Lower lobe of right lung (tissue), 2 donors: Measurements from ENCODE around the gene KCNIP3. TPM values are rescaled to one million over a fixed set of nuclear protein-coding genes. Genes with fewer than 3 reads are reported as not detected.

Experiments used
- ATAC-seq, 2 donors: fragments of 200-7000 bp; cut with Tn5 transposase; one replicate each; pipeline ENCODE4 v1.9.1; 2020 to 2022; ENCODE audit warnings: mild to moderate bottlenecking in 2 of 2, moderate library complexity in 2 of 2
- DNase-seq: peaks from one replicate; pipeline ENCODE4 v3.0.0-alpha.2; 2020
- H3K27ac ChIP-seq: fragments of 200-600 bp; one replicate; pipeline ENCODE4 v1.8.0; 2022
- H3K27me3 ChIP-seq: fragments of 200-600 bp; one replicate; pipeline ENCODE4 v1.8.0; 2022; ENCODE audit warnings: low read depth
- H3K36me3 ChIP-seq: fragments of 200-600 bp; one replicate; pipeline ENCODE4 v1.8.0; 2022; ENCODE audit warnings: mild to moderate bottlenecking
- H3K4me1 ChIP-seq: fragments of 200-600 bp; one replicate; pipeline ENCODE4 v1.8.0; 2022
- H3K4me3 ChIP-seq: fragments of 200-600 bp; one replicate; pipeline ENCODE4 v1.8.0; 2022; ENCODE audit warnings: mild to moderate bottlenecking
- H3K9me3 ChIP-seq: fragments of 200-600 bp; one replicate; pipeline ENCODE4 v1.8.0; 2022
- intact Hi-C: fragments of 100-400 bp; cut with DNase I; formaldehyde crosslinking; loops from one replicate; pipeline ENCODE4 v1.11.0; 2022
- total RNA-seq: library from RNA; stranded (reverse); fragmentation: NEBNext Ultra II Directional; extraction: Animal tissue kit (Norgen Biotek cat#: 25700); gene quantifications from one replicate; pipeline ENCODE4 v1.2.1, GENCODE V29; 2021
- TF ChIP-seq, protein P1 (sequence below): fragments of 200-600 bp; IDR thresholded peaks from one replicate; pipeline ENCODE4 v1.8.0; 2022; ENCODE audit warnings: antibody characterized with exemption, mild to moderate bottlenecking
- donor health status: DM: no; HTN: yes; CAD: no; lungs with severe emphysema.

KCNIP3 gene
- total RNA-seq, 1 donor from 2014 or later, result 2.6 TPM

DNA sequence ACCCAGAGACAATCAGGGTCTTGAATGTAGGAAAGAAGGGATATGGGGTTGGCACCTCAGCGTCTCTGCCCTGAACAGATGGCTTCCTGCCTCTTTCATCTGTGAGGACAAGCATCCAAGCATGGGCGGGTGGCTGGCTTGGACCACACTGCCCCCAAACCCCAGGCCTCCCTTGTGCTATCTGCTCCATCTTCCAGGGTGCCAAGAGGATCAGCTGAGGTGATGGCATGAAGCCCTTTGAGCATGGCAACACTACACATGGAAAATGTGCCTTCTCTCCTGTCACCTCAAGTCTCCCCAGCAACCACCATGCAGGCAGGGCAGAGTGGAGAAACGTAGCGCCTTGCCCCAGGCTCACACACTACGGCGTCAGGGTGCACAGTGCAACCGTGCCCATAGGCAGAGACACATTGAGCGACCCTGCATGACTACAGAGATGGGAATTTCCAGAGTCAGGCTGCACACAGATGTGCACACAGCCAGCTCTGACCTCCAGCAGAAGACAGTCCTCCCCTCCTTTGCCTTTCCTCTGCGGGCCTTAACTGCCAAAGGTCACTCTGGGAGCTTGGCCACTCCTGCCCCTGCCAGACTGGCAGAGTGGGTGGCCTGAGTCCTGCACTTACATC is 1.5 kb downstream of the KCNIP3 start:
- DNase-seq (no peak), ATAC-seq (no peak)
- H3K4me3 ChIP-seq, result no peak overlapping the region
- H3K36me3 ChIP-seq, result no peaks in the 10 kb centered on the region
- H3K4me1 ChIP-seq, result no peaks in the 10 kb centered on the region
- TF ChIP-seq, protein P1, sequence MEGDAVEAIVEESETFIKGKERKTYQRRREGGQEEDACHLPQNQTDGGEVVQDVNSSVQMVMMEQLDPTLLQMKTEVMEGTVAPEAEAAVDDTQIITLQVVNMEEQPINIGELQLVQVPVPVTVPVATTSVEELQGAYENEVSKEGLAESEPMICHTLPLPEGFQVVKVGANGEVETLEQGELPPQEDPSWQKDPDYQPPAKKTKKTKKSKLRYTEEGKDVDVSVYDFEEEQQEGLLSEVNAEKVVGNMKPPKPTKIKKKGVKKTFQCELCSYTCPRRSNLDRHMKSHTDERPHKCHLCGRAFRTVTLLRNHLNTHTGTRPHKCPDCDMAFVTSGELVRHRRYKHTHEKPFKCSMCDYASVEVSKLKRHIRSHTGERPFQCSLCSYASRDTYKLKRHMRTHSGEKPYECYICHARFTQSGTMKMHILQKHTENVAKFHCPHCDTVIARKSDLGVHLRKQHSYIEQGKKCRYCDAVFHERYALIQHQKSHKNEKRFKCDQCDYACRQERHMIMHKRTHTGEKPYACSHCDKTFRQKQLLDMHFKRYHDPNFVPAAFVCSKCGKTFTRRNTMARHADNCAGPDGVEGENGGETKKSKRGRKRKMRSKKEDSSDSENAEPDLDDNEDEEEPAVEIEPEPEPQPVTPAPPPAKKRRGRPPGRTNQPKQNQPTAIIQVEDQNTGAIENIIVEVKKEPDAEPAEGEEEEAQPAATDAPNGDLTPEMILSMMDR, result no peak
- intact Hi-C loops, result no loop called here
- no peaks in the 10 kb centered on the region for H3K27me3 ChIP-seq
- no peak overlapping the region for H3K27ac ChIP-seq
- H3K9me3 ChIP-seq, result no peaks in the 10 kb centered on the region

DNA sequence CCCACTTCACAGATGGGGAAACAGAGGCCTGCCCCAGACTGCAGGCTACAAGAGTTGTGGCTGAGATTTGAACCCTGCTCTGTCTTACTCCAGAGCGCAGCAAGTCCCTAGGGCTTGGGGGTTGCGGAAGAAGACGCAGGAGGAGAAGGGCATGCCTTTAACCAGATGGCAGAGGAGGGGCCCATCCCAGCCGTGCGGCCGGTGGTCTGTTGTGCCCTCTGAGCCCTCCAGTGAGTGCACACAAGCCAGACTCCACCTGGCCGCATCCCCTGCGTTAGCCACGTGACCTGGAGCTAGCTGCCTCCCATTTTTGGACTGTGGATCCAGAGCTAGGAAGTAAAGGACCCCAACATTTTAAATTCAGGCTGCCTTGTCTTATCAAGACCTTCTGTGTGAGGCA is 2.8 kb downstream of the KCNIP3 start:
- TF ChIP-seq, protein P1, result no peak
- intact Hi-C loops, result no loop called here
- peaks cover 4% of the 10 kb centered on the region for H3K4me1 ChIP-seq
- H3K27me3 ChIP-seq, result no peaks in the 10 kb centered on the region
- no peaks in the 10 kb centered on the region for H3K9me3 ChIP-seq
- no peak overlapping the region for H3K4me3 ChIP-seq
- H3K27ac ChIP-seq, result no peak overlapping the region
- H3K36me3 ChIP-seq, result no peaks in the 10 kb centered on the region
- ATAC-seq, result no peak
- DNase-seq, result no peak

DNA sequence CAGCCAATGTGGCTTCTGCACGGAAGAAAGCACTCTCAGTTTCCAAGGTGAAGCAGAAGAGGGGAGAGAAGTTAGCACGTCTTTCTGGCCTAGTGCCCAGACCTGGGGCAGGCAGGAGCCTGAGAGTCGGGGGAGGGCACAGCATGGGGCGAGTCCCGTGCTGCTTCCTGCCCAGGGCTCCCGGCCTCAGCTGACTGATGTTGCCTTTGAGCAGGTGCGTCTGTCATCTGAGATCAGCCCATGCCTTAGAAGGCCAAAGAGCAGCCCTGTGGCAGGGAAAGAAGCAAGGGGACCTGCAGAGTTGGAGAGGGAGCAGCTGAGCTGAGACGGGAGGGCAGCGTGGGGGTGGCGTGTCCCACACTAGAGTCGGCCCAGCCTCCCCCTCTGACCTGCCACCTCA is 3.3 kb downstream of the KCNIP3 start:
- TF ChIP-seq, protein P1, result no peak
- no peak overlapping the region for H3K4me3 ChIP-seq
- intact Hi-C loops, result no loop called here
- H3K27me3 ChIP-seq, result no peaks in the 10 kb centered on the region
- no peak overlapping the region for H3K27ac ChIP-seq
- no peaks in the 10 kb centered on the region for H3K36me3 ChIP-seq
- H3K9me3 ChIP-seq, result no peaks in the 10 kb centered on the region
- ATAC-seq (no peak), DNase-seq (no peak)
- peaks cover 6% of the 10 kb centered on the region for H3K4me1 ChIP-seq

DNA sequence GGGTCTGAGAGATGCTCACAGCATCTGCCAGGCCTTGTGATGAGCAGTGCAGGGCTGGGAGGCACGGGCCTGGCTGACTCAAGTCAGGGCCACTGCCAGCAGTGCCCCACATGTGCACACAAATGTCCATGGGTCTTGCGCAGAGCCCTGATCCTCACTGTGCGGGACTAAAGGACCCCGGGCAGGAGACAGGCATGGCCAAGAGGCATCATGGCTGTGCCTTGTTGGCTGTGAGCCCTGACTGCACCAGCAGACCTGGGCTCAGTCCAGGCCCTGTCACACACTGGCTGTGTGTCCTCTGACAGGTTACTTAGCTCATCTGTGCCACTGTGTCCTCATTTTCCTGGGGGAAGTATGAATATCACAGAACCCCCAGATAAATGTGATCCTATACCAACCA is 4.0 kb downstream of the KCNIP3 start:
- H3K4me1 ChIP-seq, result peaks cover 6% of the 10 kb centered on the region
- intact Hi-C loops, result no loop called here
- ATAC-seq, result no peak
- no peaks in the 10 kb centered on the region for H3K9me3 ChIP-seq
- H3K27ac ChIP-seq, result no peak overlapping the region
- H3K27me3 ChIP-seq, result no peaks in the 10 kb centered on the region
- no peaks in the 10 kb centered on the region for H3K36me3 ChIP-seq
- TF ChIP-seq, protein P1, result no peak
- H3K4me3 ChIP-seq, result no peak overlapping the region
- DNase-seq, result no peak

DNA sequence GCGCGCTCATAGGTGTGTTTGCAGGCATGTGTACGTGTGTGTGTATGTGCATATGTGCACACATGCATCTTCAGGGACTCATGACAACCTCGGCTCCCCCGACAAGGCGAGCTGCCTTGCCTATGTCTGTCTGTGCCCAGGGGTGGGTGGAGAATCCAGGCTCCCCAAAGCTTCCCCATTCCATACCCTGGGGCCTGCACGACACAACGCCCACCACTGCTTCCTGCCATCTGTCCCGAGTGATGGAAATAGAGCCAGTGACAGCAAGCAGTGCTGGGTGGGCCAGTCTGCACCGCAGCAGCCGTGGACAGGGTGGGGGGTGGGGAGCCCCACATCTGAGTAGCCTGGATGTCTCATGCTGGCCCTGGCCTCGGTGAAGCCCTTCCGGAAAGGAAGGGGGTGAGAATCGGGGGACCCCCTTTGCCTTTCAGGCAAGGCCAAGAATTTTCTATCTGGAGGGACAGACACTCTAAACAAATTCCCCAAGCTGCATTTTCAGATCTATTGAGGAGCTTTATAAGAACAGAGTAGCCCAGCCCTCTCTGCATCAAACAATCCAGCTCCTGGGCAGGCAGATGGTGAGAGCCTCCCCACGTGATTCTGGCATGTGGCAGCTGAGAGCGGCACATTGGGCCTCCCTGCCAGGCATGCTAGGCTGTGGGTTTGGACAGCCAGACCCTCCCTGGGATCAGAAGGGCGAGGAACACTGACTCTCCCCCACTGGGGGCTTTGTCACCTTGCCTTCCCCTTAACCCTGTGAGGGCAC is 4.9 kb downstream of the KCNIP3 start:
- H3K27ac ChIP-seq, result no peak overlapping the region
- DNase-seq (no peak), ATAC-seq (no peak)
- H3K36me3 ChIP-seq, result no peaks in the 10 kb centered on the region
- no peak overlapping the region for H3K4me3 ChIP-seq
- H3K27me3 ChIP-seq, result no peaks in the 10 kb centered on the region
- TF ChIP-seq, protein P1, result no peak
- H3K4me1 ChIP-seq, result peaks cover 6% of the 10 kb centered on the region
- intact Hi-C loops, result no loop called here
- H3K9me3 ChIP-seq, result no peaks in the 10 kb centered on the region
